K562 (cell line): ENCODE data around the gene SLC29A2. TPM values are rescaled to one million over a fixed set of nuclear protein-coding genes. Genes with fewer than 3 reads are reported as not detected.

Experiments used
- CBX2 ChIP-seq: fragments of 200-600 bp; sonication (generic); IDR thresholded peaks from one replicate; pipeline ENCODE4 v1.6.1; 2012; ENCODE audit warnings: mild to moderate bottlenecking, low read length, inconsistent platforms; ENCODE audit not compliant: insufficient read depth, poor library complexity, severe bottlenecking
- EZH2 ChIP-seq: IDR thresholded peaks from 2 replicates; pipeline ENCODE4 v1.6.1; 2012; ENCODE audit warnings: low read depth, mild to moderate bottlenecking, inconsistent platforms, low read length, borderline replicate concordance
- RAD21 ChIP-seq, 2 experiments: fragments of 250-450 bp in 1 of 2; fragments of 450-650 bp in 1 of 2; sonication (Bioruptor Pico) in 1 of 2; formaldehyde crosslinking in 1 of 2; IDR thresholded peaks in 1 of 2; conservative IDR thresholded peaks in 1 of 2; 2 replicates each; pipeline versions ENCODE4 v1.4.0 to v1.8.0; 2020 to 2022; ENCODE audit warnings: mild to moderate bottlenecking in 2 of 2, moderate library complexity in 1 of 2
- RNF2 ChIP-seq: sonication (generic); IDR thresholded peaks from 2 replicates; pipeline ENCODE4 v1.6.1; 2016
- ZNF785 ChIP-seq: fragments of 250-450 bp; sonication (Bioruptor Pico); IDR thresholded peaks from 2 replicates; pipeline ENCODE4 v1.4.0; 2020; ENCODE audit warnings: mild to moderate bottlenecking
- polyA plus RNA-seq, 8 experiments: library from polyadenylated mRNA; depleted of rRNA in 4 of 8; stranded (reverse) in 5 of 8; unstranded in 3 of 8; fragments of >200 nt; fragmentation: Nextera tagmentation in 2 of 8; fragmentation: Illumina TruSeq in 1 of 8; extraction: Ambion mirVana in 2 of 8; extraction: Trizol in 1 of 8; gene quantifications; 2 replicates each; pipeline versions ENCODE4 v1.2.1 to v1.2.3, GENCODE V29; 2011 to 2014; ENCODE audit warnings: inconsistent platforms in 1 of 8, missing spikeins in 1 of 8
- total RNA-seq, 7 experiments: library from RNA; depleted of rRNA in 6 of 7; stranded (reverse); fragments of >200 nt in 6 of 7; fragmentation: Illumina TruSeq in 2 of 7; extraction: Trizol in 2 of 7; gene quantifications; 2 replicates each; pipeline versions ENCODE4 v1.2.1 to v1.2.3, GENCODE V29; 2011 to 2021; ENCODE audit warnings: low replicate concordance in 1 of 7
- TF ChIP-seq, protein P1 (sequence below), 2 experiments: fragments of 450-650 bp; formaldehyde crosslinking in 1 of 2; IDR thresholded peaks; 2 replicates each; pipeline versions ENCODE4 v1.4.0 to v1.6.1; 2014 to 2020; ENCODE audit warnings: mild to moderate bottlenecking in 2 of 2, borderline replicate concordance in 1 of 2, low read depth in 1 of 2
- TF ChIP-seq, protein P2 (sequence below), 2 experiments: fragments of 450-650 bp in 1 of 2; sonication (generic) in 1 of 2; formaldehyde crosslinking; conservative IDR thresholded peaks; 2 replicates each; pipeline versions ENCODE4 v1.4.0 to v1.8.1; 2020 to 2022; ENCODE audit warnings: mild to moderate bottlenecking in 1 of 2, missing genetic modification reagents in 1 of 2
- TF ChIP-seq, protein P3 (sequence below): fragments of 200-400 bp; formaldehyde crosslinking; IDR thresholded peaks from 2 replicates; pipeline ENCODE4 v1.6.1; 2017; ENCODE audit warnings: mild to moderate bottlenecking, low read depth, low read length, moderate library complexity

SLC29A2 gene
- total and polyA plus RNA-seq, 9 of the 15 experiments (the other 6 are each of a cell fraction or from before 2014, with no cell fraction given): 2.4 to 48.6 (median 14.2) TPM

DNA sequence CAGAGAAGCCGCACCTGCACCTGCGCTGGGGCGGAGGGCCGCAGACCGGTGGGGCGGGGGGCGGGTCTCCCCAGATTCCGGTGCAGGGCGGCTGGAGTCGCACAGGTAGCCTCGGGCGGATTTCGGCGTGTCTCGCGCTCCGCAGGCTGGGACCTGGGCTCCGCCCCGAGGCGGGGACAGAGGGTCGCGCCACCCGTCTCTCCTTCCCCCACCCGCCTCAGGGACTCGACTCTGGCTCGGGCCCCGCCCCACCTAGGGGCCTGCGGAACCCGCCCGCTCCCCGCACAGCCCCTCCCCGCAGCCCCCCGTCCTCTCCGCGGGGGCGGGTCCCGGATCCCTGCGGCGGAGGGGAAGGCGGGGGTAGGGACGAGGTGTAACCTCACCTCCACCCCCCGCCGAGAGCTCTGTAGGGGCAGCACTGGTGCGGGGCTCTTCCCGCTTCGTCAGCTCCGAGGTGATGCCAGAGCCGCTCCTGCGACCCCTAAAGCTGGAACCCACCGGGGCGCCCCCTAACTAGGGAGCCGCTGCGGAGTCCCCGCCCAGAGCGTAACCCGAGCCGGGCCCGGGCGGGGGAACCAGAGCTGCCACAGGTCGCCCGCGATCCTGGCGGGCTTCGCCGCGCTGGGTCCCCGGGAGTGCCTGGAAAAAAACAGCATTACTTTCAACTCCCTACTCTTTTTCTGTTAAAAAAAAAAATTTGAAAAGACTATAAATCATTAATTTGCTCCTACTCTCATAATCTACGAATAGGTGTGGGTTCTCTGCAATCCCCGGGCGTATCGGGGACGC lies at the start of gene SLC29A2 (continued):
- TF ChIP-seq, protein P1, sequence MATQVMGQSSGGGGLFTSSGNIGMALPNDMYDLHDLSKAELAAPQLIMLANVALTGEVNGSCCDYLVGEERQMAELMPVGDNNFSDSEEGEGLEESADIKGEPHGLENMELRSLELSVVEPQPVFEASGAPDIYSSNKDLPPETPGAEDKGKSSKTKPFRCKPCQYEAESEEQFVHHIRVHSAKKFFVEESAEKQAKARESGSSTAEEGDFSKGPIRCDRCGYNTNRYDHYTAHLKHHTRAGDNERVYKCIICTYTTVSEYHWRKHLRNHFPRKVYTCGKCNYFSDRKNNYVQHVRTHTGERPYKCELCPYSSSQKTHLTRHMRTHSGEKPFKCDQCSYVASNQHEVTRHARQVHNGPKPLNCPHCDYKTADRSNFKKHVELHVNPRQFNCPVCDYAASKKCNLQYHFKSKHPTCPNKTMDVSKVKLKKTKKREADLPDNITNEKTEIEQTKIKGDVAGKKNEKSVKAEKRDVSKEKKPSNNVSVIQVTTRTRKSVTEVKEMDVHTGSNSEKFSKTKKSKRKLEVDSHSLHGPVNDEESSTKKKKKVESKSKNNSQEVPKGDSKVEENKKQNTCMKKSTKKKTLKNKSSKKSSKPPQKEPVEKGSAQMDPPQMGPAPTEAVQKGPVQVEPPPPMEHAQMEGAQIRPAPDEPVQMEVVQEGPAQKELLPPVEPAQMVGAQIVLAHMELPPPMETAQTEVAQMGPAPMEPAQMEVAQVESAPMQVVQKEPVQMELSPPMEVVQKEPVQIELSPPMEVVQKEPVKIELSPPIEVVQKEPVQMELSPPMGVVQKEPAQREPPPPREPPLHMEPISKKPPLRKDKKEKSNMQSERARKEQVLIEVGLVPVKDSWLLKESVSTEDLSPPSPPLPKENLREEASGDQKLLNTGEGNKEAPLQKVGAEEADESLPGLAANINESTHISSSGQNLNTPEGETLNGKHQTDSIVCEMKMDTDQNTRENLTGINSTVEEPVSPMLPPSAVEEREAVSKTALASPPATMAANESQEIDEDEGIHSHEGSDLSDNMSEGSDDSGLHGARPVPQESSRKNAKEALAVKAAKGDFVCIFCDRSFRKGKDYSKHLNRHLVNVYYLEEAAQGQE (IDR thresholded peaks at IDR 0.05; ENCODE audit: borderline replicate concordance): peak; percentile 95
- TF ChIP-seq, protein P1 (CRISPR knock-in tag; IDR thresholded peaks at IDR 0.05; ENCODE audit: low read depth): 0 out of 2 replicates have a peak, but pooled peaks have one; percentile 18
- TF ChIP-seq, protein P2, sequence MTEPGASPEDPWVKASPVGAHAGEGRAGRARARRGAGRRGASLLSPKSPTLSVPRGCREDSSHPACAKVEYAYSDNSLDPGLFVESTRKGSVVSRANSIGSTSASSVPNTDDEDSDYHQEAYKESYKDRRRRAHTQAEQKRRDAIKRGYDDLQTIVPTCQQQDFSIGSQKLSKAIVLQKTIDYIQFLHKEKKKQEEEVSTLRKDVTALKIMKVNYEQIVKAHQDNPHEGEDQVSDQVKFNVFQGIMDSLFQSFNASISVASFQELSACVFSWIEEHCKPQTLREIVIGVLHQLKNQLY (CRISPR knock-in tag; conservative IDR thresholded peaks at IDR 0.05): no peak
- TF ChIP-seq RNF2 (peak; percentile 41; the same call in 1 of the 2 replicates), EZH2 (no peak), CBX2 (no peak), RAD21 (CRISPR knock-in tag; conservative IDR thresholded peaks at IDR 0.05 in 1 of 2, IDR thresholded peaks at IDR 0.05 in 1 of 2) (no peak), ZNF785 (CRISPR knock-in tag) (no peak)
- TF ChIP-seq, protein P3, sequence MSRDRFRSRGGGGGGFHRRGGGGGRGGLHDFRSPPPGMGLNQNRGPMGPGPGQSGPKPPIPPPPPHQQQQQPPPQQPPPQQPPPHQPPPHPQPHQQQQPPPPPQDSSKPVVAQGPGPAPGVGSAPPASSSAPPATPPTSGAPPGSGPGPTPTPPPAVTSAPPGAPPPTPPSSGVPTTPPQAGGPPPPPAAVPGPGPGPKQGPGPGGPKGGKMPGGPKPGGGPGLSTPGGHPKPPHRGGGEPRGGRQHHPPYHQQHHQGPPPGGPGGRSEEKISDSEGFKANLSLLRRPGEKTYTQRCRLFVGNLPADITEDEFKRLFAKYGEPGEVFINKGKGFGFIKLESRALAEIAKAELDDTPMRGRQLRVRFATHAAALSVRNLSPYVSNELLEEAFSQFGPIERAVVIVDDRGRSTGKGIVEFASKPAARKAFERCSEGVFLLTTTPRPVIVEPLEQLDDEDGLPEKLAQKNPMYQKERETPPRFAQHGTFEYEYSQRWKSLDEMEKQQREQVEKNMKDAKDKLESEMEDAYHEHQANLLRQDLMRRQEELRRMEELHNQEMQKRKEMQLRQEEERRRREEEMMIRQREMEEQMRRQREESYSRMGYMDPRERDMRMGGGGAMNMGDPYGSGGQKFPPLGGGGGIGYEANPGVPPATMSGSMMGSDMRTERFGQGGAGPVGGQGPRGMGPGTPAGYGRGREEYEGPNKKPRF: no peak
